ENCODE data around the gene SUMO4.

DNA sequence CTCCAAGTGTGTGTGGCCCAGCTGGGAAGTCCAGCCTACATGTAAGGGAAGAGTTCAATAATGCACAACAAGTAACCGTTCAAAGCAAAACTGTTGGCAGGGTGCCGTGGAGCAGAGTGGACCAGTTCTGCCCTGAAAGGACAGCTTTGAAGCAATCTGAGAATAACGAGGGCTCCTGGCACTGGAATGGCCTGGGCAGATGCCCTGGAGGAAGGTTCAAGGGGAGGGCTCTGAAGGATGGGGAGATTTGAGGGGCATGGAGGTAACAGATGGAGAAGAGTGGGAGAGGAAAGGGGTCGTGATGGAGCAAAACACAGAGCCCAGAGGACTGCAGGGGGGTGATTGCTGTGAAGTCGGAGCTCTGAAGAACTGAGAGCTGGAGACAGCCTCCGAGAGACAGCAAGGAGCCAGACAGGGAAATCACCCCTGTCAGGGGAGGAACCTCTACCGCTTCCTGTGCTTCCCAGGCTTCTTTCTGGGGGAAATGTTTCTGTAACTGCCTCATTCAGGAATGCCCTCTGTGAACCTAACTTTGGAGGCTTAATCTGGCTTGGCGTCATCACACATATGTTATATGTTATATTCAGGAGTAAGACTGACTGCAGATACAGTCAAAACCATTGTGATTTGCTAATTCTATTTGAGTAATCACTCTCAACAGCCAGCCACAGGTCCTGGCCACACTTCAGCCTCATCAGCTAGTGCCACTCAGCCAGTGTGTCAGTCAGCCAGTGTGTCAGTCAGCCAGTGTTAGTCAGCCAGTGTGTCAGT lies 43.5 kb downstream of the SUMO4 start:
- TF ChIP-seq, protein P1, sequence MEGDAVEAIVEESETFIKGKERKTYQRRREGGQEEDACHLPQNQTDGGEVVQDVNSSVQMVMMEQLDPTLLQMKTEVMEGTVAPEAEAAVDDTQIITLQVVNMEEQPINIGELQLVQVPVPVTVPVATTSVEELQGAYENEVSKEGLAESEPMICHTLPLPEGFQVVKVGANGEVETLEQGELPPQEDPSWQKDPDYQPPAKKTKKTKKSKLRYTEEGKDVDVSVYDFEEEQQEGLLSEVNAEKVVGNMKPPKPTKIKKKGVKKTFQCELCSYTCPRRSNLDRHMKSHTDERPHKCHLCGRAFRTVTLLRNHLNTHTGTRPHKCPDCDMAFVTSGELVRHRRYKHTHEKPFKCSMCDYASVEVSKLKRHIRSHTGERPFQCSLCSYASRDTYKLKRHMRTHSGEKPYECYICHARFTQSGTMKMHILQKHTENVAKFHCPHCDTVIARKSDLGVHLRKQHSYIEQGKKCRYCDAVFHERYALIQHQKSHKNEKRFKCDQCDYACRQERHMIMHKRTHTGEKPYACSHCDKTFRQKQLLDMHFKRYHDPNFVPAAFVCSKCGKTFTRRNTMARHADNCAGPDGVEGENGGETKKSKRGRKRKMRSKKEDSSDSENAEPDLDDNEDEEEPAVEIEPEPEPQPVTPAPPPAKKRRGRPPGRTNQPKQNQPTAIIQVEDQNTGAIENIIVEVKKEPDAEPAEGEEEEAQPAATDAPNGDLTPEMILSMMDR (IDR thresholded peaks at IDR 0.05) = no peak
- TF ChIP-seq POLR2A (IDR thresholded peaks at IDR 0.05) (no peak), EP300 (IDR thresholded peaks at IDR 0.05) (no peak)

Data from stomach (tissue), 4 donors.